HG03469 (cell line): Measurements from ENCODE around the gene PPP2R5D.
"Not testable (repeated sequence)": the region's sequence is repeated elsewhere in the genome, so short reads cannot be mapped to it uniquely, and the experiment has no call there.

Experiments used
- ATAC-seq: cut with Tn5 transposase; IDR thresholded peaks from one replicate; pipeline ENCODE4 v1.9.1; 2021; ENCODE audit warnings: mild to moderate bottlenecking, moderate library complexity, moderate number of reproducible peaks; ENCODE audit not compliant: unreplicated experiment

Gene PPP2R5D

DNA sequence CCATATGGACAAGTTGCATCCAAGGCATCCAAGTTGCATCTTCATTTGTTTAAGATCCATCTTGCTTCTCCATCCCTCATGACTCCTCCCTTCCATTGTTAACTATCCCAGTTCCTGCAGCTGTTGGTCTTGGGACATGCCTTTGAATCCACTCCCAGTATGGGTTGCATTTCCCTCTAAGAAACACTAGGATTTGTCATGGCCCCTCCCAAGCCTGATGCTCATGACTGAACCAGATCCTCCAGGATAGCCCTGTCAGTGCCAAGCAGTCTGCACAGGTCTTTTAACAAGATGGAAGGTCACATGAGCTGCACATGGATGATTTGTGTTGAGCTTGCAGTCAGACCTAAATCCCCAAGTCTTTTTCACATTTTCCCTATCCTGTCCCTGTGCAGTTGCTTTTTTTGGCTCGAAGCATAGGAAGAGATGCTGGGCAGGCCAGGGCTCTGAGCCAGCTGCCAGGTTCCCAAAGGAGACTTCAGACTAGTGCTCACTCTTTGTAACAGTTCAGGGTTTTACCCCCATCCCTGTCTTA is 4.2 kb downstream of the PPP2R5D start:
- no peak for ATAC-seq

GRCh38 chr6:42989923-42990322 is 5.6 kb downstream of the PPP2R5D start:
- ATAC-seq: no peak

DNA sequence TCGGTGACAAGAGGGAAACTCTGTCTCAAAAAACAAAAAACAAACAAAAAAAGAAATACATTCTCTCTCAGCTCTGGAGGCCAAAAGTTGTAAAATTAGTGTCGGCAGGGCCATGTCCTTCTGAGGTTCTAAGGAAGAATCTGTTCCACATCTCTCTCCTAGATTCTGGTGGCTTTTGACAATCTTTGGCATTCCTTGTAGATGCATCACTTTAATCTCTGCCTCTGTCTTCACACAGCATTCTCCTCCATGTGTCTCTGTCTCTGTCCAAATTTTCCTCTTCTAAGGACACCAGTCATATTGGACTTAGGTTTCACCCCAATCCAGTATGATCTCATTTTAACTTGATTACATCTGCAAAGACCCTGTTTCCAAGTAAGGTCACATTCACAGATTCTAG is 9.1 kb downstream of the PPP2R5D start:
- ATAC-seq: no peak

DNA sequence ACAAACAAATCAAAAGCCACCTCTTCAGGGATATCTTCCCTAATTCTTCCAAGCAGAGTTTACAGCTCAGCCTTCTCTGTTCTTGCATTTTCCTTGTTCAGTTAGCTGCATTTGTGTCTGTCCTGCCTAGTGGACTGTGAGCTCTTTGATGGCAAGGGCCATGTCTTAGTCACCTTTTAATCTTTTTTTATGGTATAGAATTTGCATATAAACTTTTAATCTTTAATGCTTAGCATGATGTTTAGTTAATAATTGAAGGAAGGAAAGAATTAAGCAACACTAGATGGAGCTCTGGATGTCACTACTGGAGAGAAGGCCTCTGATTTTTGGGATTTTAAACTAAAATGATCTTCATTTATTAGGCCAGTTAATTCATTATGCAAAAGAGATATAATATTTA is 12.1 kb downstream of the PPP2R5D start:
- ATAC-seq: no peak

DNA sequence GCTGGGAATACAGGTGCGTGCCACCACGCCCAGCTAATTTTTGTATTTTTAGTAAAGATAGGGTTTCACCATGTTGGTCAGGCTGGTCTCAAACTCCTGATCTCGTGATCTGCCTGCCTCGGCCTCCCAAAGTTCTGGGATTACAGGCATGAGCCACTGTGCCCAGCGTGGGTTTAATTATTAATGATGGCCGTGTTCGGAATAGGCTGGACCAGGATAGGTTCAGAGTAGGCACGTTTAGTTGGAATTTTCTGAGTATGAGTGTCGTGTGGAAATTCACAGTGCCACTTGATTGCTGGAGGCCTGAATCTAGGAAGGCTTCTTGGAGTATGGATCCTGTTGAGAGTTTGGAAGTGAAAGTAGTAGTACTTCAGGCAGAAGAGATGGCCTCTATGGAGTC is 13.8 kb downstream of the PPP2R5D start:
- ATAC-seq: not testable (repeated sequence)

DNA sequence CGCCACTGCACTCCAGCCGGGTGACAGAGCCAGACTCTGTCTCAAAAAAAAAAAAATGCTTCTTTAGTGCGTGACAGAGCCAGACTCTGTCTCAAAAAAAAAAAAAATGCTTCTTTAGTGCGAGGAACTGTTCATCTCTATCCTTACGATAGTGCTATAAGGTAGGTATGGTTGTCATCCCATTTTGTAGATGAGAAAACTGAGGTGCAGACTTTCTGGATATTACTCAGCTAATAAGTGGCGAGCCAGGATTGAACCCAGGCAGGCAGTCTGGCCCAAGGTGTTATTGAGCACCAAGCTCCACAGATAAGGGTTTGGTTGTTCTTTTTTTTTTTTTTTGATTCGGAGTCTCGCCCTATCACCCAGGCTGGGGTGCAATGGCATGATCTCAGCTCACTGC is 17.5 kb downstream of the PPP2R5D start:
- ATAC-seq: no peak

- ATAC-seq: no peak
Measured at GRCh38 chr6:43005844-43006243, 21.5 kb downstream of the PPP2R5D start.

DNA sequence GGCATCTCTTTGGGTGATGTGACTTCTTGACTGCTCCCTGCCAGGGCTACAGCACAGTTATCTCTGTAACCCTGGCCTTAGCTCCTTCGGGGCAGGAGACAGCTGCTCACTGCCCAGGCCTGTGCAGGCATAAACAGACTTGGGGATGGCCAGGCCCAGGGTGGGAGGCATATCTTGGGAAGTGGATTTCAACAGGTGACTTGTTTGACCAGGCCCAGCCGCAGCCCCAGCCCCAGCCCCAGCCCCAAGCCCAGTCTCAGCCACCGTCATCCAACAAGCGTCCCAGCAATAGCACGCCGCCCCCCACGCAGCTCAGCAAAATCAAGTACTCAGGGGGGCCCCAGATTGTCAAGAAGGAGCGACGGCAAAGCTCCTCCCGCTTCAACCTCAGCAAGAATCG is 21.9 kb downstream of the PPP2R5D start:
- no peak for ATAC-seq

GRCh38 chr6:43007126-43007525 is 22.8 kb downstream of the PPP2R5D start:
- ATAC-seq: no peak

DNA sequence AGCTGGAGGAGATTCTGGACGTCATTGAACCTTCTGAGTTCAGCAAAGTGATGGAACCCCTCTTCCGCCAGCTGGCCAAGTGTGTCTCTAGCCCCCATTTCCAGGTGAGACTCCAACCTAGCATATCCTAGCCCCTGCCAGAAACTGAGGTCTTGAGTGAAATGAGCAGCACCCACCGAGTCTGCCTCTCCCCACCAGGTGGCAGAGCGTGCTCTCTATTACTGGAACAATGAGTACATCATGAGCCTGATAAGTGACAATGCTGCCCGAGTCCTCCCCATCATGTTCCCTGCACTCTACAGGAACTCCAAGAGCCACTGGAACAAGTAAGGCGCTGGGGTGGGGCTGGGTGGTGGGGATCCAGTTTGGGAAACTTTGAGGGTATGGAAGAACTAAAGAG is 24.8 kb downstream of the PPP2R5D start:
- no peak for ATAC-seq

- no peak for ATAC-seq
Measured at GRCh38 chr6:43011207-43011606, 26.8 kb downstream of the PPP2R5D start.

GRCh38 chr6:43012364-43012763 is 28.0 kb downstream of the PPP2R5D start:
- ATAC-seq: no peak

- peak; percentile 2 for ATAC-seq
Measured at GRCh38 chr6:43013097-43013842, 28.9 kb downstream of the PPP2R5D start.

- peak; percentile 80 for ATAC-seq
Measured at GRCh38 chr6:43013843-43014433, 29.6 kb downstream of the PPP2R5D start, which contains the start of the genes KLHDC3 and MEA1. Gene KLHDC3, plus strand, starts transcription at chr6:43014249. Its CDS starts 2,944 bp downstream, at chr6:43017193. Gene MEA1, minus strand, starts transcription at chr6:43013946. Its CDS starts 133 bp downstream, at chr6:43013813.

- no peak for ATAC-seq
Measured at GRCh38 chr6:43014434-43014909, 30.1 kb downstream of the PPP2R5D start.

DNA sequence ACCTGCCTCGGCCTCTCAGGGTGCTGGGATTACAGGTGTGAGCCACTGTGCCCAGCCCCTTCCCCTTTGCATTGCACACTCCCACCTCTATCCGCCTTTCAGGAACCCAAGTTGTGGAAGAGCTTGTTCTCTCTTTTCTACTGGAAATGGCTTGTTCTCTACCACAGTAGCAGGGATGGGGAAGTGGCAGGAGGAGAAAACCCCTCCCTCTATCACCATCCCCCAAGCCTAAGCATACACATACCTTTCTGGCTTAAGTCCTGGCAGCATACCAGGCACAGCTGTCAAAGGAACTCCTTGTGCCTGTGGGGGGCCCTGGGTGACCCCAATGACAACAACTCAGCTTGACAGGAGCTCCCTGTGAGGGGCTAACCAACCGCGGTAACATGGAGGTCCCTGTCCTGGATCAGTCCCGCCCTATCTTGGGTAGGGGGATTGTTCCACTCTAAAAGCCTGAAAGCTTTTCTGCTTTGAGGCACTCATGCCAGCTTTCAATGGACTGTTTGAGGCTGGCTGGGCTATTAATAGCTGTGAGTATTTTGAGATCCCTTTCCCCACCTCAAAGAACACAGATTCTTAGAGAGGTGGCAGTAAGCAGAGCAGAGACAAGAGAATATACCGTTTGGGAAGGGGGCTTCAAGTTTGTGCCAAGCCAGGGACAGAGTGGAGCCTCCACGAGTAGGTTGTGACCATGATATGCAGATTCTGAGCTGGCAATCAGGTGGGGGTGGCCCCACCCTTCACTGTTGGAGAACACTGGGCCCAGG is 32.0 kb downstream of the PPP2R5D start:
- ATAC-seq: no peak

GRCh38 chr6:43016943-43017334 is 32.6 kb downstream of the PPP2R5D start:
- ATAC-seq: no peak

GRCh38 chr6:43019152-43019551 is 34.8 kb downstream of the PPP2R5D start:
- ATAC-seq: no peak

DNA sequence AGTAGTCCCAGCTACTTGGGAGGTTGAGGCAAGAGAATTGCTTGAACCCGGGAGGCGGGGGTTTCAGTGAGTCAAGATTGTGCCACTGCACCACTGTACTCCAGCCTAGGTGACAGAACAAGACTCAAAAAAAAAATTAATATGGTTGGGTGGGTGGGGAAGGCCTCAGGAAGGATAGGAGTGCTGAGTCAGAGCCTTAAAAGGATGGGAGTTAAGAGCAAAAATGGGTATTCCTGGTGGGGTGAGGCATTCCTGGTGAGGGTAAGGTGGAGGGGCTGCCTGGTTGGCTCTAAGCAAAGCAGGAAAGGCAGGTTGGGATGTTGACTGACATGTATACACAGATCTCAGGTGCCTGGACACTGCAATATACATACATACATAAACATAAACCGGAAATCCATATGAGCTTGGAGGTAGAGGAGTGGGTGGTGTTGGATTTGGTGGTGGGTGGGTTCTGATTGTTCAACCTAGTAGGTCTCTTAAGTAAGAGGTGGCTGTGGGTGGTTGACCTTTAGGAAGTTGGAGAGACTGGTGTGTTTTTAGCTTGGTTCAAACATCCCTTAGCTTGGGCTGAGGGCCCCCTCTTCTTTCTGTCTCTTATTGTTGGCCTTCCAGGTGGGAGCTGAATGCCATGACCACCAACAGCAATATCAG is 35.8 kb downstream of the PPP2R5D start:
- ATAC-seq: no peak

DNA sequence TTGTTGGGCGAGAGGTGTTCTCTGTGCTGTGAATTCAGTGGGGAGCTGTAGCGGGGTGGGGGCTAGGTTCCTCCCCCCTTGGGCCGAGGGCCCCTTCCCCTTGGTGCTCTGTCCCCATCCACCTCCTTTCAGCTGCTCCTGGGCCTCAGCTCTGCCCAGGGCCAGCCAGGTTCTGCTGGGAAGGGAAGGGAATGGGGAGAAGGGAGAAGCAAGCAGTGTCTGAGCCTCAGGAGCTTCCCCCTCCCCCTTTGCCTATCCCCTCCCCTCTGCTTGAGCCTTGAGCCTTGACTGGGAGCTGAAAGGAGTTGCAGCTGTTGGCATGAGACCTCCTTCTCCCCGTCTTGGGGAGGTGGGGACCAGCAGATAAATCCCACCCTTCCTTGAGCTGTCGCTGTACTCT is 36.5 kb downstream of the PPP2R5D start:
- no peak for ATAC-seq
